Measurements from ENCODE around the gene C1QTNF2.

- TF ChIP-seq POLR2A (IDR thresholded peaks at IDR 0.05) (no peak), POLR2AphosphoS5 (IDR thresholded peaks at IDR 0.05) (no peak)
- TF ChIP-seq, protein P1, sequence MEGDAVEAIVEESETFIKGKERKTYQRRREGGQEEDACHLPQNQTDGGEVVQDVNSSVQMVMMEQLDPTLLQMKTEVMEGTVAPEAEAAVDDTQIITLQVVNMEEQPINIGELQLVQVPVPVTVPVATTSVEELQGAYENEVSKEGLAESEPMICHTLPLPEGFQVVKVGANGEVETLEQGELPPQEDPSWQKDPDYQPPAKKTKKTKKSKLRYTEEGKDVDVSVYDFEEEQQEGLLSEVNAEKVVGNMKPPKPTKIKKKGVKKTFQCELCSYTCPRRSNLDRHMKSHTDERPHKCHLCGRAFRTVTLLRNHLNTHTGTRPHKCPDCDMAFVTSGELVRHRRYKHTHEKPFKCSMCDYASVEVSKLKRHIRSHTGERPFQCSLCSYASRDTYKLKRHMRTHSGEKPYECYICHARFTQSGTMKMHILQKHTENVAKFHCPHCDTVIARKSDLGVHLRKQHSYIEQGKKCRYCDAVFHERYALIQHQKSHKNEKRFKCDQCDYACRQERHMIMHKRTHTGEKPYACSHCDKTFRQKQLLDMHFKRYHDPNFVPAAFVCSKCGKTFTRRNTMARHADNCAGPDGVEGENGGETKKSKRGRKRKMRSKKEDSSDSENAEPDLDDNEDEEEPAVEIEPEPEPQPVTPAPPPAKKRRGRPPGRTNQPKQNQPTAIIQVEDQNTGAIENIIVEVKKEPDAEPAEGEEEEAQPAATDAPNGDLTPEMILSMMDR (IDR thresholded peaks at IDR 0.05): no peak
These were observed 23.0 kb downstream of the C1QTNF2 start for GRCh38 chr5:160347448-160347847.
